Stimulated activated CD8-positive, alpha-beta memory T cell treated with anti-CD3 and anti-CD28 coated beads, Interleukin-7, amount 100 ng/mL, for 48 hours (primary cell): ENCODE measurements around the gene NLRP1.

Experiments used
- DNase-seq, 2 donors: peaks; one replicate each; pipeline ENCODE4 v3.0.0-alpha.2; 2020; ENCODE audit warnings: low read depth in 1 of 2; ENCODE audit errors: extremely low read depth in 1 of 2

The NLRP1 gene

GRCh38 chr17:5526821-5527598, 57.3 kb downstream of the NLRP1 start:
- peak; percentile 59 to 84 for DNase-seq

DNA sequence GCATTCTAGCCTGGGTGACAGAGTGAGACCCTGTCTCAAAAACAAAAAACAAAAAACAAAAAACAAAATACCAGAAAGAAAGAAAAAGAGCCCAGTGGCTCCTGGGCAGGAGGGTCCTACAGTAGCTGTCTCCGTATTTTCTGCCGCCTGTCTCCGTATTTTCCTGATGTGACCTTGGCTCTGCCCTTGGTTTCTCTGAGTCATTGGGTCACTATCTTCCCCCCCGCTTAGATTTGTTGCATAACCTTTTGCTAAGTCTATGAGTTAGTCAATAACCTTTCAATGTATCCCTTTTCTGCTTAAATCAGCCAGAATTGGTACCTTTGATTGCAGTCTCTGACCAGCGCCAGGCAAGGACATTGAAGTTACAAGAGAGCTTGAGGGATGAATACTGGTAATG, 61.1 kb downstream of the NLRP1 start:
- no peak for DNase-seq

DNA sequence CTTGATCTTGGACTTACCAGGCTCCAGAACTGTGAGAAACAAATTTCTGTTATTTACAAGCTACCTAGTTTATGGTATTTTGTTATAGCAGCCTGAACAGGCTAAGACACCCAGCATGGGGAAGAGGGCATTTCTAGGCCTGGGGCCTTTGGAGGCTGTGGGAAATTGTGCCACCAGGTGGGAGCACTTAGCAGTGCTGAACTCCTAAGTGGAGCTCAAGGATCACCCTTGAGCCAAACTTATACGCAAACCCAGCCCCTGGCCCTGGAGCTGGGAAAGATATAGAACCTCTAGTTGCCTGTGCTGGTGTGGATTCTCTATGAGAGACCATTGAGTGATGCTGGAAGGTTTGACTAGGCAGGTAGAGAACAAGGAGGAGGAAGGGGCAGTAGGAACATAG, 61.8 kb downstream of the NLRP1 start:
- no peak for DNase-seq

- no peak for DNase-seq
These were observed 68.1 kb downstream of the NLRP1 start for GRCh38 chr17:5516060-5516792.

GRCh38 chr17:5514976-5515375, 69.3 kb downstream of the NLRP1 start:
- DNase-seq: no peak

DNA sequence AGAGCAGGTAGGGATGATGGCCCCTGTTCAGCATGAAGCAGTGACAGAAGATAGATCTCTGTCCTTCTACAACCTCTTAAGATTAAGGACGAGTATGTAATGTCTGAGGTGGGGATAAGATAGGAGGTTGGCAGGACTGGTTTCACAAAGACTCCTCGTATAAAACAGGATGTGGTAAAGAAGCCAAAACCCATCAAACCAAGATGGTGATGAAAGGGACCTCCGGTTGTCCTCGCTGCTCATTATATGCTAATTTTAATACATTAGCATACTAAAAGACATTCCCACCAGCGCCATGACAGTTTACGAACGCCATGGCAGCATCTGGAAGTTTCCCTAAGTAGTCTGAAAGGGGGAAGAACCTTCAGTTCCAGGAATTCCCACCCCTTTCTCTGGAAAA, 70.7 kb downstream of the NLRP1 start:
- no peak for DNase-seq

- no peak for DNase-seq
These were observed 72.7 kb downstream of the NLRP1 start for GRCh38 chr17:5511401-5512225.

GRCh38 chr17:5510771-5511170, 73.5 kb downstream of the NLRP1 start:
- DNase-seq: no peak

GRCh38 chr17:5509482-5509881, 74.8 kb downstream of the NLRP1 start:
- no peak for DNase-seq

DNA sequence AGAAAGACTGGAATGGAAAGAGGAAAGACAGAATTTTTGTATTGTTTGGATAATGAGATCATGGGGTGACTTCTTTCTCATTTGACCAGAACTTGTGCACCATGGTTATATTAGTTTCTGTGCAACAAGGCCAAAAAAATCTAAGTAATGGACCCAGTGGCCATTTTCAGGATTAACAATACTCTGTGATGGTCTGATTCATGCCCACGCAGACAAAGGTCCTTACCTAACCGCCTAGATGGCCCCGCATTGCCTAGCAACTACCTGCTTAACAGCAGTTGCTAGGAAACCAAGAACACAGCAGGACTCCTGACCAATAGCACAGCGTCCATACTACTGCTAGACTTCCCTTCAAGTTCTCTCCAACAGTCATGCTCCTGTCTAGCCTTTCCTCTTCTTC, 75.5 kb downstream of the NLRP1 start:
- no peak for DNase-seq

GRCh38 chr17:5506307-5506706, 78.0 kb downstream of the NLRP1 start:
- DNase-seq: no peak

DNA sequence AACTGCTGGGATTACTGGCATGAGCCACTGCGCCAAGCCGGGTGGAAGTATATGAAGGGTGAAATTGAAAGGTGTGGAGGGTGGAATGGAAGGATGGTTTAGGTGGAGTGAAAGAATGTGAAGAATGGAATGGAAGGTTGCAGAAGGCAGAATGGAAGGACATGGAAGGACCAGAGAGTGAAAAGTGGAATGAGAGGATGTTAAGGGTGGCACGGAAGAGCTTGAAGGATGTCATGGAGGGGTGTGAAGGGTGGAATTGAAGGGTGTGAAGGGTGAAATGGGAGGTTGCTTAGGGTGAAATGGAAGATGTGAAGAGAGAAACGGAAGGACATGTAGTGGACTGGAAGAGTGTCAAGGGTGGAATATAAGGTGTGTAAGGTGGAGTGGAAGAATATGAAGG, 81.8 kb downstream of the NLRP1 start:
- DNase-seq: no peak

DNA sequence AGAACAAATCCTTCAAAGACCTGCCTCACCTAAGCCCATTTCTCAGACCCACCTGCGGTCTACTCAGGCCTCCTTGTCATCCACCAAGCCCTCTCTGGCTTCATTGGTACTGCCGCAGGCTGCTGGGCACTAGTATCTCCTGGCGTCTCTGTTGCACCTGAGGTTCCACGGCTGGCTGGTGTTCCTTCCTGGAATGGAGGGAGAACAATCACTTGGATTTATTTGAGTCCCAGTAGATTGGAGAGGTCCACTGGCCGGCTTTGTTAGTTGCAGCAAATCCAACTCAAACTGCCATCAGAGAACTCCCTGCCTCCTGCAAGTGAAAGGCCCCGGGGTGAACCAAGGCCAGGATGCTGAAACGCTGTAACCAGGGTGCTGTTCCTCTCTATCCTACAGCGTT, 82.6 kb downstream of the NLRP1 start:
- DNase-seq: no peak

DNA sequence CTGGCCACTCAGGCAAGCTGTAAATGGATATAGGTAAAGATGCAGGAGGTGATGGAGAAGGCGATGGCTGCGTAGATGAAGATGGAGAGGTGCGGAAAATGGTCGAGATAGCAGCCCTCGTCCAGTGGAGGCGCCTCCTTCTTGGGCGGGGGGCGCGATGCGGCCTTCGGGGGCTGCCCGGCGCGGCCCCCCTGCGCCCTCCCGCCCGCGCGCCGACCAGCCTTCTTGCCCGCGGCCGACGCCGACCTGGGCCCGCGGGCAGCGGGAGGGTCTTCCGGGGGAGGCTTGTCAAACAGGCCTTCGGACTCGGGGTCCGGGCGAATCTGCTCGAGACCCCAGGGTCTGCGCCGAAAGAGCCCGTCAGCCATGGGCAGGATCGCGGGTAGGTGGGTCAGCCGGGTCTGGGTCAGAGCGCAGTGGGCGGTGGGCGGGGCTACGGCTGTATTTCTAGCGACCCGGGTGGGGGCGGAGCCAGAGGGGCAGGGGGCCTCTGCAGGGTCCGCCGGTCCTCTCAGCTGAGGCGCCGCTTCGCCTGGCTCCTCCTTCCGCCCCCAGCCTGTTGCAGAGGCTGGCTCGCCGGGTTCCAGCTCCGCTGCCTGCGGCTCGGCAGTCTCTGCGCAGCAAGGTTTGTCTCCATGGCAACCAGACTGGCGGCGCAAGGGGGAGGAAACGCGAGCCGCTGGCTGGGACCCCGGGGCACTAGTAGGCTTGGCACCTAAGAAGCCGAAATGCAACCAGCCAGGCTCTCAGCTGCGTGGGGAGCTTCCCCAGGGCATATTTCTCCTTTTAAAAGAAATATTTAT, 83.5 kb downstream of the NLRP1 start:
- peak; percentile 63 to 69 for DNase-seq

DNA sequence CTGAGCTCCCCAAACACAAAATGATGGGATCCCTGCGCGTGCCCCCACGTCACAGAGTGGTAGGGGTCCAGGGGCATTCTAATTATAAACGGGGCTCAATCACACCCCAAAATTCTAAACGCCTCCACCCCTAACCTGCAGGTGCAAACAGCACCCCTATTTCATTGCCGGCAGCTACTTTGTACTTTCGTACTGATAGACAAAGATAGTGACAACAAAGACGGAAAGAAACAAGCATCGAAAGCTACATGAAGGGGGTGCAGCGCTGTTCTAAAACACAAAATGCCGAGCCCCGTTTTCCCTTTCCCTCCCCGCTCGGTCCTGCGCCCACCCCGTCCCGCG, 84.1 kb downstream of the NLRP1 start:
- no peak for DNase-seq

GRCh38 chr17:5499476-5500231, 84.7 kb downstream of the NLRP1 start:
- no peak for DNase-seq

DNA sequence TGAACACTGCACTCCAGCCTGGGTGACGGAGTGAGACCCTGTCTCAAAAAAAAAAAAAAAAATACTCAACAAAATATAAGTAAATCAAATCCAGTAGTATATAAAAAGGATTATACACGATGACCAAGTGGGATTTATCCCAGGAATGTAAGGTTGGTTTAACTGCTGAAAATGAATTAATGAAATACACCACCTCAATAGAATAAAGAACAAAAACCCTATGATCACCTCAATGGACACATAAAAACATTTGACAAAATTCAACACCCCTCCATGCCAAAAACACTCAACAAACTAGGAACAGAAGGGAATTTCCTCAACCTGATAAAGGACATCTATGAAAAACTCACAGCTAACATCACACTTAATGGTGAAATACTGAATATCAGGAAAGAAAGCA, 91.3 kb downstream of the NLRP1 start:
- no peak for DNase-seq

- no peak for DNase-seq
These were observed 95.6 kb downstream of the NLRP1 start for GRCh38 chr17:5488752-5489151.

- peak; percentile 89 to 99 for DNase-seq
These were observed 97.8 kb downstream of the NLRP1 start, which contains the start of gene MIS12 for GRCh38 chr17:5486206-5487124. Gene MIS12, plus strand, starts transcription at chr17:5486566. Its CDS starts 2,297 bp downstream, at chr17:5488863.
